Loucy (cell line): Measurements from ENCODE around the gene GAS7.

Experiments used
- H2AFZ ChIP-seq: fragments of 200-600 bp; sonication (generic); 2 replicates; pipeline ENCODE4 v1.6.0; 2016; ENCODE audit warnings: antibody characterized with exemption, mild to moderate bottlenecking, low read length, moderate library complexity
- H3F3A ChIP-seq: fragments of 200-600 bp; 2 replicates; pipeline ENCODE4 v1.6.0; 2016; ENCODE audit warnings: antibody characterized with exemption, low read depth, mild to moderate bottlenecking
- H3K27me3 ChIP-seq: fragments of 200-600 bp; sonication (generic); 2 replicates; pipeline ENCODE4 v1.6.1; 2014; ENCODE audit warnings: low read length, mild to moderate bottlenecking; ENCODE audit not compliant: insufficient read depth, poor library complexity, severe bottlenecking
- H3K36me3 ChIP-seq: fragments of 200-600 bp; sonication (generic); 2 replicates; pipeline ENCODE4 v1.6.1; 2016; ENCODE audit warnings: low read length; ENCODE audit not compliant: insufficient read depth
- H3K4me1 ChIP-seq: fragments of 200-600 bp; sonication (generic); 2 replicates; pipeline ENCODE4 v1.5.1; 2014; ENCODE audit warnings: low read length, mild to moderate bottlenecking; ENCODE audit not compliant: insufficient read depth, poor library complexity, severe bottlenecking
- H3K4me2 ChIP-seq: fragments of 200-600 bp; sonication (generic); 2 replicates; pipeline ENCODE4 v1.6.0; 2014; ENCODE audit warnings: antibody characterized with exemption, low read length, low read depth, mild to moderate bottlenecking; ENCODE audit not compliant: poor library complexity, severe bottlenecking
- H3K4me3 ChIP-seq: fragments of 200-600 bp; sonication (generic); 2 replicates; pipeline ENCODE4 v1.5.1; 2014; ENCODE audit warnings: low read length, mild to moderate bottlenecking, mixed read lengths; ENCODE audit not compliant: poor library complexity, severe bottlenecking
- H3K79me2 ChIP-seq: fragments of 200-600 bp; sonication (generic); 2 replicates; pipeline ENCODE4 v1.6.1; 2014; ENCODE audit warnings: low read length; ENCODE audit not compliant: insufficient read depth
- H3K9ac ChIP-seq: fragments of 200-600 bp; sonication (generic); 2 replicates; pipeline ENCODE4 v1.6.0; 2014; ENCODE audit warnings: mild to moderate bottlenecking, low read depth, low read length, moderate library complexity; ENCODE audit not compliant: poor library complexity, severe bottlenecking
- H3K9me2 ChIP-seq: fragments of 200-600 bp; sonication (generic); replicated peaks from 2 replicates; pipeline ENCODE4 v1.6.1; 2016; ENCODE audit warnings: low read depth, low read length, mixed read lengths
- H3K9me3 ChIP-seq: fragments of 200-600 bp; sonication (generic); 2 replicates; pipeline ENCODE4 v1.6.1; 2014; ENCODE audit warnings: mild to moderate bottlenecking, antibody characterized with exemption, low read length, low read depth; ENCODE audit not compliant: insufficient read depth
- H4K20me1 ChIP-seq: fragments of 200-600 bp; sonication (generic); 2 replicates; pipeline ENCODE4 v1.6.0; 2014; ENCODE audit warnings: antibody characterized with exemption, low read length, mild to moderate bottlenecking; ENCODE audit not compliant: insufficient read depth, poor library complexity, severe bottlenecking
- EZH2phosphoT487 ChIP-seq: fragments of 200-600 bp; IDR thresholded peaks from 2 replicates; pipeline ENCODE4 v1.6.1; 2018; ENCODE audit warnings: antibody characterized with exemption, mild to moderate bottlenecking, moderate library complexity, borderline replicate concordance
- TF ChIP-seq, protein P1 (sequence below): fragments of 200-600 bp; sonication (generic); conservative IDR thresholded peaks from 2 replicates; pipeline ENCODE4 v1.5.1; 2014; ENCODE audit warnings: mild to moderate bottlenecking, antibody characterized with exemption, low read length

Gene GAS7

DNA sequence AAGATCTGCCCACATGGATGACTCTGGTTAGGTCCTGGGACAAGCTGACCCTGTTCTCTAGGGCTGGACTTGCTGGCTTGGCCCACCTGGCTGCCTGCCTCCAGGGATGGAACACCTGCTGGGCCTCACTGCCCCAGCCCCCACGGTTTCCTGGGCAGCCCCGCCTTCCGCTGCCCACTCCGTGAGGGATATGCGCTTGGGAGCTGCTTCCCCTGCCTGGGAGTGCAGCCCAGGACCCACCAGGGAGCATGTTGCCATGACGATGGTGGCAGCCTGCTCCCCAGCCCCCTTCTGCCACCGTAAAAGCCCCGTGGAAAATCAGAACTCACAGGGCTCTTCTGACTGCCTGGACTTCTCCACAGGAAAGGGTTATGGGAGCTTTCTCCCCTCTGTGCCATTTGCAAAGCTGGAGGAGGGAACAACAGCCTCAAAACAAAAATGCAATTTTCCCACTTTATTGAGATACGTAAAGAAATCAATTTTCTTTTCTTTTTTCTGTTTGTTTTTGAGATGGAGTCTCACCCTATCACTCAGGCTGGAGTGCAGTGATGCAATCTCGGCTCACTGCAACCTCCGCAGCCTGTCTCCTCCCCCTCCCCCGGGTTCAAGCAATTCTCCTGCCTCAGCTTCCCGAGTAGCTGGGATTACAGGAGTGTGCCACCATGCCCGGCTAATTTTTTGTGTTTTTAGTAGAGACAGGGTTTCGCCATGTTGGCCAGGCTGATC is 18.0 kb upstream of the GAS7 start:
- no peaks in the 10 kb centered on the region for H4K20me1 ChIP-seq
- peaks cover 5% of the 10 kb centered on the region for H3K4me1 ChIP-seq
- H3K27me3 ChIP-seq: no peaks in the 10 kb centered on the region
- no peak overlapping the region for H3K4me3 ChIP-seq
- H3K79me2 ChIP-seq: no peaks in the 10 kb centered on the region
- H3K9ac ChIP-seq: no peak overlapping the region
- H3K9me3 ChIP-seq: no peaks in the 10 kb centered on the region
- H3K9me2 ChIP-seq: no peaks in the 10 kb centered on the region
- TF ChIP-seq, protein P1, sequence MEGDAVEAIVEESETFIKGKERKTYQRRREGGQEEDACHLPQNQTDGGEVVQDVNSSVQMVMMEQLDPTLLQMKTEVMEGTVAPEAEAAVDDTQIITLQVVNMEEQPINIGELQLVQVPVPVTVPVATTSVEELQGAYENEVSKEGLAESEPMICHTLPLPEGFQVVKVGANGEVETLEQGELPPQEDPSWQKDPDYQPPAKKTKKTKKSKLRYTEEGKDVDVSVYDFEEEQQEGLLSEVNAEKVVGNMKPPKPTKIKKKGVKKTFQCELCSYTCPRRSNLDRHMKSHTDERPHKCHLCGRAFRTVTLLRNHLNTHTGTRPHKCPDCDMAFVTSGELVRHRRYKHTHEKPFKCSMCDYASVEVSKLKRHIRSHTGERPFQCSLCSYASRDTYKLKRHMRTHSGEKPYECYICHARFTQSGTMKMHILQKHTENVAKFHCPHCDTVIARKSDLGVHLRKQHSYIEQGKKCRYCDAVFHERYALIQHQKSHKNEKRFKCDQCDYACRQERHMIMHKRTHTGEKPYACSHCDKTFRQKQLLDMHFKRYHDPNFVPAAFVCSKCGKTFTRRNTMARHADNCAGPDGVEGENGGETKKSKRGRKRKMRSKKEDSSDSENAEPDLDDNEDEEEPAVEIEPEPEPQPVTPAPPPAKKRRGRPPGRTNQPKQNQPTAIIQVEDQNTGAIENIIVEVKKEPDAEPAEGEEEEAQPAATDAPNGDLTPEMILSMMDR: no peak
- TF ChIP-seq EZH2phosphoT487: no peak
- H3K36me3 ChIP-seq: no peaks in the 10 kb centered on the region
- no peaks in the 10 kb centered on the region for H3F3A ChIP-seq
- H2AFZ ChIP-seq: no peak overlapping the region
- H3K4me2 ChIP-seq: no peak overlapping the region

DNA sequence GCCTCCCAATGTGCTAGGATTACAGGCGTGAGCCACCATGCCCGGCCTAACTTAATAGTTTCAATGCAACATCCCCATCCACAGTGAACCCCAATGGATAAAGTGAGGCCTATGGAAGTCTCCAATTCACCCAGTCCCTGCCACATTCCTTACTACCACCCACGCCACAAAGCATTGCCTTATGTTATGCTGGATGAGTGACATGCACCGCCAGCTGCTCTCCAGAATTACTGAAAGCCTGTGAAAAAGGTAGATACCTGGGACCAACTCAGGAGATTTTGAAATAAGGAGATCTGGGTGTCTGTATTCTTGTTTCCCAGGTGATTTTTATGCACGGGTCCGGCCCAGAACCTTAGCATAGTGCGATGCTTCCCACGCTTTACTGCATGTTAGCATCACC is 16.9 kb upstream of the GAS7 start:
- Histone ChIP-seq H3K4me1 (peaks cover 5% of the 10 kb centered on the region), H3K27me3 (no peaks in the 10 kb centered on the region), H3K79me2 (no peaks in the 10 kb centered on the region), H2AFZ (no peak overlapping the region), H3K9me3 (no peaks in the 10 kb centered on the region), H3K4me2 (no peak overlapping the region), H3F3A (no peaks in the 10 kb centered on the region), H3K9me2 (no peaks in the 10 kb centered on the region), H3K36me3 (no peaks in the 10 kb centered on the region), H4K20me1 (no peaks in the 10 kb centered on the region), H3K4me3 (no peak overlapping the region), H3K9ac (no peak overlapping the region)
- no peak for TF ChIP-seq EZH2phosphoT487
- TF ChIP-seq, protein P1: no peak

DNA sequence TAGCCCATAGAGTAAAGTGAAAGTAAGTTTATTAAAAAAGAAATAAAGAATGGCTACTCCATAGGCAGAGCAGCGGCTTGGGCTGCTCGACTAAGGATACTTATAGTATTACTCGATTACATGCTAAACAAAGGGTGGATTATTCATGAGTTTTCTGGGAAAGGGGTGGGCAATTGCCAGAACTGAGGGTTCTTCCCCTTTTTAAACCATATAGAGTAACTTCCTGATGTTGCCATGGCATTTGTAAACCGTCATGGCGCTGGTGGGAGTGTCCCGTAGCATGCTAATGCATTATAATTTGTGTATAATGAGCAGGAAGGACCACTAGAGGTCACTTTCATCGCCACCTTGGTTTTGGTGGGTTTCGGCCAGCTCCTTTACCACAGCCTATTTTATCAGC is 13.3 kb upstream of the GAS7 start:
- no peak overlapping the region for H3K9ac ChIP-seq
- no peaks in the 10 kb centered on the region for H3K79me2 ChIP-seq
- H3F3A ChIP-seq: no peaks in the 10 kb centered on the region
- H3K4me3 ChIP-seq: no peak overlapping the region
- H4K20me1 ChIP-seq: no peaks in the 10 kb centered on the region
- no peaks in the 10 kb centered on the region for H3K9me2 ChIP-seq
- no peak overlapping the region for H2AFZ ChIP-seq
- no peak for TF ChIP-seq EZH2phosphoT487
- TF ChIP-seq, protein P1: no peak; the same call in 1 of the 2 replicates
- no peaks in the 10 kb centered on the region for H3K27me3 ChIP-seq
- H3K36me3 ChIP-seq: no peaks in the 10 kb centered on the region
- H3K9me3 ChIP-seq: no peaks in the 10 kb centered on the region
- H3K4me1 ChIP-seq: peaks cover 13% of the 10 kb centered on the region
- no peak overlapping the region for H3K4me2 ChIP-seq
